SK-MEL-5 (cell line): Measurements from ENCODE around the gene KIF16B. TPM values are rescaled to one million over a fixed set of nuclear protein-coding genes. Genes with fewer than 3 reads are reported as not detected.

Source experiments
- DNase-seq: peaks from one replicate; pipeline ENCODE4 v3.0.0-alpha.2; 2016; ENCODE audit warnings: low read depth, low spot score
- in situ Hi-C: cut with HindIII; loops from 2 replicates; pipeline ENCODE4 v1.10.0; 2016; ENCODE audit warnings: low sequenced_read_pairs, high pct_unique_total_duplicates, low pct_unique_long_range_greater_than_20kb
- total RNA-seq: library from RNA; depleted of rRNA; stranded (reverse); fragments of >200 nt; shearing (Covaris generic); gene quantifications from 2 replicates; pipeline ENCODE4 v1.2.3, GENCODE V29; 2014

KIF16B gene
- total RNA-seq, 1 experiment from 2014 or later: 13.4 TPM

DNA sequence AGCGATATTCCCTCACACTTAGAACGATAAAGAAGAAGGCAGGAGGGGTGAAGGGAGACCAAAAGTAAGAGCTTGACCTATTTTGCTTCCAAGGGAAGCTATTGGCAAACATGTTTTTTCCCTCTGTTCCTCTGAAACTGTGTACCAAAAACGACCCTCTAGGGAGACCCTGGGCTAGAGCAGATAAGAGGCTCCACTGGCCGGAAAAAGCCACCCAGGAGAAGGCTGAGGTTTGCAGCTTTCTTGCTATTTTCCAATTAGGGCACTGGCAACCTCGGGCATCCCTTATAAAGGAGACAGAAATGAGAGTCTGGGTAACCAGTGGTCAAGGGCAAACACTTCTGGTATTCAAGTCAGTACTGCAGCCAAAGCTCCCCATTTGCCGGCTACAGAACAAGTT, 168.0 kb downstream of the KIF16B start:
- in situ Hi-C loops: no loop called here

DNA sequence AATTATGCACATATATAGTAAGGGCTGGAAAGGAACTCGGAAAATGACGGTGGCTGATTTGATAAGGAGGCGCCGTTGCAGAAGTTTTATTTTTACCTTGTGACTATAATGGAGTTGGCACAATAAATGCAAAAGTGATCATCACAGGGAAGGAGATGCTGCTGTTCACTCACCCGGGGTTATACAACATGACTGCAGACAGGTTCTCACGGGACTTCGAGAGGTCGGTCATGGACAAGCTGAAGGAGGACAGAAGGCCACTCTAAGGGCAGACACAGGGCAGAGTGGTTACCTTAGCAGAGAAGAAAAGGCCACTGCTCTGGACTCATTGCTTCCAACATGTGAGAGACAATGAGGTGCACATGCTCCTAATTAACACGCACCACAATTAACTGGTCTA, 168.6 kb downstream of the KIF16B start:
- in situ Hi-C loops: no loop called here
- no peak for DNase-seq

More for the DNA sequence above, 168.0 kb downstream of the KIF16B start:
- DNase-seq: no peak

DNA sequence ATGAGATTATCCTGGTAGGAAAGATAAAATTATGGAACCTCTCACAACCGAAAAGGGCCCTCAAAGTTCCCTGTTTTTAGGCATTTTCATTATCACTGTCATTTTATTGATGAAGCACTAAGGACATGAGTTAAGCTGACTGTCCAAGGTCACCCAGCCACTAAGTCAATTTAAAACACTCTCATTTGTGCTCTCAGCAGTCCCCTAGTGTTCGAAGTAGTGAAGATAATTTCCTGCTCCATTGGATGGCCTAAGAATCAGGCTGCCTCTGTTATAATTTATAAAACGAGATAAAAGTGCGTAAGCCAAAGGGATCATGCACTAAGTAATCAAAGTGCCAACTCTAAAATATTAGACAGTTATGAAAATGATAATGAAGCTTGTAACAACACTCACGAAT, 169.1 kb downstream of the KIF16B start:
- peak; percentile 7 for DNase-seq
- in situ Hi-C loops: no loop called here

DNA sequence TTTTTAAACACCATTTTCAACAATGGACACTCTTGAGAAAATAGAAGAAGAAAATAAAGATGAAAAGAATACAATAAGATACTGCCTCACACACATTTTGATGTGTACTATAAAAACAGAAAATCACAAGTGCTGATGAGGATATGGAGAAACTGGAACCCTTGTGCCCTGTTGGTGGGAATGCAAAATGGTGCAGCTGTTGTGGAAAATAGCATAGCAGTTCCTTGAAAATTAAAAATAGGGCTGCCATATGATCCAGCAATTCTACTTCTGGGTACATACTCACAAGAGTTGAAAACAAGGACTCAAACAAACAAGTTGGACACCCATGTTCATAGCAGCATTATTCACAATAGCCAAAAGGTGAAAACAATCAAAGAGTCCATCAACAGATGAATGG, 173.0 kb downstream of the KIF16B start:
- DNase-seq: no peak

DNA sequence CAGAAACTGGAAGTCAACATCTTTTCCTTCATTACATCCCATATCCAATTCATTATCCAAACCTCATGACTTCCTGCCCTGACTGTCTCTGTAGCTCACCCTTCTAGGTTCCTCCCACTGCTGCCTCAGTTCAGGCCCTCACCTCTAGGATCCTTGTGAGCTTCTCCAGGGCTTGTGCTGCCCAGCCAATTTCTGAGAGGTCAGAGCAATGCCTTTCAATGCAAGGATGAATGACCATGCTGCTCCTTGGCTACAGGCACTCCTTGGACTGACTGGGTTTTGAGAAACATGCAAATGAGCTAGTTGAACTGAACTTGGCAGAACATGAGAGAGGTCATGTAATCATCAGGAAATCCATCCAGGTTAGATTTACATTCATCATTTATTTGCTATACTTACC, 173.4 kb downstream of the KIF16B start:
- no peak for DNase-seq
- in situ Hi-C loops: no loop called here

More for the DNA sequence above, 173.0 kb downstream of the KIF16B start:
- in situ Hi-C loops: no loop called here

DNA sequence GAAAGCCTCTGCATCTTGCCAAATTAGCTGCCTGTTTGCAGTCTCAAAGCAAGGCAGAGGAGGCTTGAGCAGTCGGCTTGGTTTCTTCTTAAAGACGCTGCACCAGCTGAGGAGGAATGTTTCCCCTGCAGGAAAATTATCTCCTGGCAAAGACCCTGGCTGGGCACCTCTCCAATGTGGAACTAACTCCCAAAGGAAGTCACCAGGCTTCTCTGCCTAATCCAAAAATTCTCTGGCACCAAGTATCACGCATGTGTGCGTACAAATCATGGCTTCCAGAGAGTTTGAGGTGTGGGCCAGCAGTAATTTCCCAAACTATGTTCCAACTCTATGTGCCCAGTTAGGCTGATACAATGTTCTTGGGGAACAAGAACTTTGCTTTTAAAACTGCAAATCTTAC, 176.2 kb downstream of the KIF16B start:
- no peak for DNase-seq

DNA sequence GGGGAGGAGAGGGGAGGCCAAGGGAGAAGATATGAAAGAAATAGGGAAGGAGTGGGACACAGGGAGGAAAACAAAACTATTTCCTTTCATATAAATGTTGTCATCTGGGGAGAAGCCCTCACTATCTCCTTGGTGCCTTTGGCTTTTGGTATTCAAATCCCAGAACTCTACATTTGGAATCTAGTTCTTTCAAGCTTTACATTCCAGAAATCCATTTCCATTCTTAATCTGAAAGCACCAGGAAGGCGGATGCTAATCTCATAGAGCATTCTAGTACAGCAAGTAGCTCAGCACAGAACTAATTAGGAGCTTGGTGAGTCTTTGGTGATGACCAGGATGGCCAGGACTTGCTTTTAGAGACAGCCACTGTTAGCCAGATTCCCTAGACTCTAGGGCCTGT, 177.9 kb downstream of the KIF16B start:
- in situ Hi-C loops: no loop called here
- no peak for DNase-seq

More for the DNA sequence above, 176.2 kb downstream of the KIF16B start:
- in situ Hi-C loops: no loop called here

DNA sequence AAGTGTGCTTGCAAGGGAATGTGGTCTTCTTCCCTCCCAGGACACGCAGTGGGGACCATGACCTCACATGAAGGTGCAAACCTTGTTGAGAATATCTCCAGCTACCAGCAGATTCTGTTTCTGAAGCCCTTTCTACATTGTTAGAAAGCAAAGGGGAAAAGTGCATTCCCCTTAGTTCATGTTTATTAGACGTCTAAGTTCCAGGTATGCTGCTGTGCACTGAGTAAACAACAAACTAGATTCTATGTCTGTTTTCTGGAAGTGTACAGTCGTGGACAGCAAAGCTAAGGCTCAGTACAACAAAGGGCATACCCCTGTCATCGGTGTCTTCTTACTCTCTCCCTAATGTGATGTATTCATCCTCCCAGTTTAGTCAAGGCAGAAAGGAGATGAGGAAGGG, 178.5 kb downstream of the KIF16B start:
- DNase-seq: no peak
- in situ Hi-C loops: no loop called here

DNA sequence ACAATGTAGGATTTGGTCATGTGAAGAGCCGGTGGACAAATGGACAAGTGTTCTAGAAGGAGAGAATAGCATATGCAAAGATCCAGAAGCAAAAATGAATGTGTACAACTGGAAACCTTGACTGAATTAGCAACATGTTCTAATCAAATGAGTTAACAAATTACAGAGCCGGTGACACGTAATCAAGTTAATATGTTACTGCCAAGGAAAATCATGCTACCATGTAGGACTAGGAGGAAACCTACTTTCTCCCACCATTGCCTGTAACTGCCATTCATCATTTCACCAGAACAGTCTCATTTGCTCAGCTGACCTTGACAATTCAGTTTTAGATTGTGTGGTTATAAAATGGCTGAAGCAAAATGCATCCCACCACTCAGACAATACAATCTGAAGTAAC, 179.4 kb downstream of the KIF16B start:
- DNase-seq: no peak
- in situ Hi-C loops: no loop called here

DNA sequence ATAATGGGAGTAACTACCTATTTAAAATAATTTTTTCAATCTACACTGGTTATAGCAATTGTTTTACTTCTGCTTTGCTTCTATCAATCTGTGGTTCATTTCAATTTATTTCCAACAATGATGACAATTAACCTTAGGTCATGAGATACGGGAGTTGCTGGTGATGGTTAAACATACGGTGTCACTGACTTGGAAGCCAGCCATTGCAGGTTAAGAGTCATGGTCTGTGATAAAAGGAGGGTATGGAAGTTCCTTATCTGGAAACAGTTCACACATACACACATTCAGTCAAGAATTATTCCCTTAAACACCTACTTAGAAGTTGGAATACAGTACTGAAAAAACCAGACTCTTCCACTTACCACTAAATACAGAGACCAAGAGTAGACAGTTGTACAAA, 180.0 kb downstream of the KIF16B start:
- no peak for DNase-seq
- in situ Hi-C loops: no loop called here

DNA sequence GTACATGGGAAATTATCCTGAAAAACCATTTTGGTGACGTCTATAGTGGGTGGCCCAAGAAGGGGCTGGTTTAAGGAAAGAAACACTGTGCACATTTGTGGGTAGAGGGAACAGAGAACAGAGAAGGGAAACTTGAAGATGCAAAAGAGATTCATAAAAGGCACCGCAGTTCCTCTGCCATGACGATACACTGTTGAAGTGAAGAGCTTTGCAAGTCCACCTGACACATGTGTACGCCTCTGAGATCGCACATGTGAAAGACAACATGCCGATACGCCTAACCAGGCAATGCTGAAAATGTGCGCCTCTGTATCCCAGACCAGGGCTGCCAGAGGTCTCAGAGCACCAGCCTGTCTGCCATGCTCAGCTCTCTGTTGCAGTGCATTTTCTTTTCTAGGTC, 180.9 kb downstream of the KIF16B start:
- in situ Hi-C loops: no loop called here
- no peak for DNase-seq

DNA sequence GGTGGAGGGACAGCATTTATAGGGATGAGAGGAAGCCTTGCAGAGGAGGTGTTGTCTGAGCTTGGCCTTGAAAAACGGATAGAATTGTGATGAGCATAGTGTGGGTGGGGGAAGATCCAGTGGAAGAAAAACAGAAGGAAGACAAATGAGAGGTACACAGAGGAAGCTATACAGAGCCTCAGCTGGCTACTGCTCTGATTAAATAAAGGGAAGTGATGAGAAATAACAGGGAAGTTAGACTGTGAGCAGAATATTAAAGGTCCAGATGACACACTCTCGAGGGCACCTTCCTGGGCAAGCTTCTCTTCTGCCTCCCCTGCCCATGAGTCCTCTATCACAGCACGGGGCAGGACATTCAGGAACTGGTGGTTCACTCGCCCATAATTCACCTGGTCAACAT, 182.3 kb downstream of the KIF16B start:
- in situ Hi-C loops: no loop called here
- no peak for DNase-seq

DNA sequence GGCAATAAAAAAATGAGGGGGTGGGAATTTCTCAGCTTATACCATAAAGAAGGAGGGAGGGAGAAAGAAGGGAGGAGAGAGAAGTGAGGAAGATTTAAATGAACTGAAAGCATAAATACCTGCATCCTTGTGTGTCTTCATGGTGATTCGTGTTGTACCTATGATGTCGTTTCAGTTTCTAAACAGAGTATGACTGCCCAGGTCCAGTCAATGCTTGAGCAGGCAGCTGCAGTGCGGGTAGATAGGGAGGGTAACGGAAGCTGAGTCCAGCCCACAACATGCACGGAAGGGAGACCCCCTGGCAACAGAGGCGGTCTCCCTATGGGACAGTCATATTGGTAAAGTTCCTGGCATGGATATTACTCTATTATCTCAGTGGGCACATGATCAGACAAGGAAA, 184.5 kb downstream of the KIF16B start:
- no peak for DNase-seq
- in situ Hi-C loops: no loop called here

DNA sequence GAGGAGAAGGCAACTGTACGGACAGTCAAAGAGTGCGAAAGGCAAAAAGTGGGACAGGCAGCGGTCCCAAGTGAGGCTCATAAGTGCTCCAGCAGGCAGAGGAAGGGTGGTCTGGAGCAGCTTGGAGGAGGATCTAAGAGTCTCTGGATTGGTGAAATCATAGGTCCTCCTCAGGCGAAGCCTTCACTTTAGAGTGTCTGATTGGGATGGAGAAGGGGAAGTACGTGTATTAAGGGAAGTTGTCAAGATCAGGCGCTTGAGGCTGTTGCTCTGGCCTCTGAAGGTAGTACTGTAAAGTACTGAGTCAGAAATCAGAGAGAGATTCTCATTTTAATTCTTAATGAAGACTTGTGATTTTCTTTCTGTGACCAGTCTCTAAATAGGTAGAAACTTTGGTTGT, 185.6 kb downstream of the KIF16B start:
- DNase-seq: no peak
- in situ Hi-C loops: no loop called here

DNA sequence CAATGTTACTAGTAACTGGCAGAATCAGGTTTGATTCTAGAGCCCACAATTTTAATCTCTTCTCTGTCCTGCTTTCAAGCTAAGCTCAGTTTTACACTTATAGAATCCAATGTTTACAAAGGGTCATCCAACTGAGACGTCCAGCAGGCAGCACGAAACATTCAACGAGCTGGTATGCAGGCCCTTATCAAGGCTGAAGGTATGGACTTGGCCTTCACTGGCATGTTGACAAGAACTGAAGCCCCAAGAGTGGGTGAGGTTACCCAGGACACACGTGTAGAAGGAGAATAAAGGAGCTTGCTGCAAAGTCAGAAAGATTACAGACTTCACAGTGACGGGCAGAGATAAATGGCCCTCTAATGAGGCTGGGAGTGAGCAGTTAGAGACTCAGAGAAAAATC, 187.4 kb downstream of the KIF16B start:
- no peak for DNase-seq
- in situ Hi-C loops: no loop called here

DNA sequence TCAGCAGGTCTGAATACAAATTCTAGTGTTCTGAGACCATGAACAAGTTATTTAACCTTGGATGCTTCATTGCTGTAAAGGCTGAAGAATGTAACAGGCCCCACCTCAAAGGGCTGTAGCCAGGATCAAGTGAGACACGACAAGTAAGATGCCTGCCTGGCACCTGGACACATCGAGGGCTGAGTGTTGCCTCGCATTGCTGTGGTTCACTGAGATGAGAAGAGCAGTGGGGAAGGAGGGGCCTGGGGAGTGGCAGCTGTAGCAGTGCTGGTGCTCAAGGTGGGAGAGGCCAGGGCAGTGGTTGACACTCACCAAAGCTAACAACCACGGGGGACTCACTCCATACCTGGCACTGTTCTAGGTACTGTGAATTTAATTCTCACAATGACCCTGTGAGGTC, 187.8 kb downstream of the KIF16B start:
- no peak for DNase-seq
- in situ Hi-C loops: no loop called here

DNA sequence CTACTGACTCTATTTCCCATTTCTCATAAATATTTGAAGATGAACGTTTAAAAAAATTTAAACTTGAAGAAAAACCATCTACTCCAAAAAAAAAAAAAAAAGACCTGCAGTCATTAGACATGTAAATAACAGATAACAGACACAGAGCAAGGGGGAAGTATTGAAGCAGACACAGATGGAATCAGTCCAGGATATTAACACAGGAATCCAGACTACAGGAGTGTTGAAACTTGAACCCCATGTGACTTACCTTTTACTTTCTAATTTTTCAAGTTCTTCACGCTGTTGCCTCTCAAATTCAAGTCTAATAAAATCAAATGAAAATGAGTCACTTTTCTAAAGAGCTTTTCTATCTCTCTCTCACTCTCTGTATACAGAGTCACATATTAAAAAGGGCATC, 191.8 kb downstream of the KIF16B start:
- in situ Hi-C loops: no loop called here
- DNase-seq: no peak

DNA sequence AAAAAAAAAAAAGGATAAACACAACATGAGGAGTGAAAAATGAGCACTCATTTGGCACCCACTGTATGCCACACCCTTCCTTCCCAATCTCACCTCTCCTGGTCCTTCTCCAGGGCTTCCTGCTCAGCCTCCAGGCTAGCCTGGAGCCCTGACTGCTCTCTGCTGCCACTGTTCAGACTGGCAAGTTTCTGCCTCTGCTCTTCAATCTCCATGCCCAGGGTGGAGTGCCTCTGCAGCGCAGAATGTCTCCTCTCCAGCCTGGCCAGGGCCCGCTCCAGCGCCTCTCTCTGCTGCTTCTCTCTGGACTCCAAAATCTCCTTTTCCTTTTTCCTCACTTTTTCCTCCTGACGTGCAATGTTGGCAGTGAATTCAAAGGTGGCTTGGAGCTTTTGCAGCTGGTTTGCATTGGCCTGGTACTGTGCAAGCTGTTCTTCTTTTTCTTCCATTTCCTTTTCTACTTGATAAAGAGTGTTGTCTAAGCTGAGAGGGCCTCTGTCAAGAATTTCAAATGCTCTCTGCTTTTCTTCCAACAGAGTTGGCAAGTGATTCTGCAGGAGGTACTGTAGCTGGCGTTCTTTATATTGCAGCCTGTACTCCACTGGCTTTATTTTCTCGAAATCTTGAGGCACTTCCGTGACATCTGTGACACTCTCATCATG, 194.4 kb downstream of the KIF16B start:
- in situ Hi-C loops: no loop called here
- DNase-seq: no peak

DNA sequence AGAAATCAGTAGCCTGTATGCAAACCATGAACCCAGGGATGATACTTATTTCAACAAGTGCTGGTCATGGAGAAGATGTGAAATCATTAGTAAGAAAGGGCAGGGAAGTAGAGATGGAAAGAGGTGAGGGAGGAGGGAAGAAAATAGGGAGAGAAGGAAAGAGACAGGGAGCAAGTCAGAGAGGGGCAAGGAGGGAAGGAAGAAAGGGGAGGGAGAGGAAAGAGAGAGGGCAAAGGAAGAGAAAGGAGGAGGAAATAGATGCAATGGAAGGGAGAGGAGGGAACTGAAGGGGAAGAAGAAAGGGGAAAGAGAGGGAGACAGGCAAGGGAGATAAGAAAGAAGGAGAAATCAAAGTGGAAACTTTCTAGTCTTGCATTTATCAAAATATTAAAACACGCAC, 195.1 kb downstream of the KIF16B start:
- in situ Hi-C loops: no loop called here
- no peak for DNase-seq

DNA sequence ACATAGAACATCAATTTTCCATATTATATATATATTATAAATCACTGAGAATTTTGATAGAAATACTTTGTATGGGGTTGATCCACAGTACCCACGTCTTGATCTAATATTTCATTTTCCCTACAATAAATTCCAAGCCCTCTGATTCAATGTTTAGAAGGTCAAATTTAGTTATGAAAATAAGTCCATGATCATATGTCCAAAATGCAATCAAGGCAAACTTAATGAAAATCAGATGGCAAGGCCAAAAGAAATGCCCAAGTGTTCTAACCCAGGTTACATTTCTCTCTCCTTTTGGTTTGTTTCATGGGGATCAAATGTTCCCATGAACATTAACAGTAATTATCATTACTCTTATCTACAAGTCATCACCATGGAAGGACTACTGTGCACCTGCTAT, 203.8 kb downstream of the KIF16B start:
- in situ Hi-C loops: no loop called here
- DNase-seq: no peak
